Nephron (organoid): ENCODE measurements around the gene LASP1.

Experiments
- H3K27ac Mint-ChIP-seq, 3 experiments: 2 replicates each; pipeline ENCODE4 v1.8.0; 2020; ENCODE audit warnings: mixed read lengths in 3 of 3, mild to moderate bottlenecking in 2 of 3, moderate library complexity in 1 of 3
- H3K27me3 Mint-ChIP-seq: 2 replicates; pipeline ENCODE4 v1.8.0; 2021; ENCODE audit warnings: low read depth, mild to moderate bottlenecking, moderate library complexity, mixed read lengths
- H3K36me3 Mint-ChIP-seq: 2 replicates; pipeline ENCODE4 v1.8.0; 2020; ENCODE audit warnings: low read depth, mixed read lengths
- H3K4me1 Mint-ChIP-seq: 2 replicates; pipeline ENCODE4 v1.8.0; 2020; ENCODE audit warnings: mixed read lengths
- H3K4me3 Mint-ChIP-seq, 3 experiments: 2 replicates each; pipeline ENCODE4 v1.8.0; 2020; ENCODE audit warnings: mild to moderate bottlenecking in 3 of 3, mixed read lengths in 3 of 3, moderate library complexity in 2 of 3
- H3K9me3 Mint-ChIP-seq: 2 replicates; pipeline ENCODE4 v1.8.0; 2020; ENCODE audit warnings: mixed read lengths
- TF ChIP-seq, protein P1 (sequence below), 3 experiments: fragments of 200-600 bp; sonication (generic); IDR thresholded peaks; one replicate each; pipeline ENCODE4 v1.5.0; 2021; ENCODE audit warnings: antibody characterized with exemption in 3 of 3; ENCODE audit not compliant: unreplicated experiment in 3 of 3

The LASP1 gene

DNA sequence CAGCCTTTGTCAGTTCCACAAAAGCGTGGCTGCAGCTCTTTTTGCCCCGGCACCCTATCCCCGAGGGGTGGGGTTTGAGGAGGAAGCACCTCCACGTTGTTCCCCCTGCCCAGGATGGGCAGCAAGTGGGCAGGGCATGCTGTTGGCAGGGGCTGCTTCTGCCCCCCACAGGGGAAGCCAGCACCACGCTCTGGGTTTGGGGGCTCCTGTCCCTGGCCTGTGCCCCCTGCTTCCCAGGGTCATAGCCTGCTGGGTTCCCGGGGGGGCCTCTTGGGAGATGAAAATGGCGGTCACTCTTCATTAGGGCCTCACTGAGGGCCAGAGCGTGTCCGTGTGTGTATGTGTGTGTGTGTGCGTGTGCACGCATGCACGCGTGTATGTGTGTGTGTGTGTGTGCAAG is 22.8 kb downstream of the LASP1 start:
- H3K27me3 Mint-ChIP-seq = no peaks in the 10 kb centered on the region
- H3K27ac Mint-ChIP-seq = no peak overlapping the region
- H3K4me3 Mint-ChIP-seq = no peak overlapping the region
- peaks cover 27% of the 10 kb centered on the region for H3K36me3 Mint-ChIP-seq
- TF ChIP-seq, protein P1, sequence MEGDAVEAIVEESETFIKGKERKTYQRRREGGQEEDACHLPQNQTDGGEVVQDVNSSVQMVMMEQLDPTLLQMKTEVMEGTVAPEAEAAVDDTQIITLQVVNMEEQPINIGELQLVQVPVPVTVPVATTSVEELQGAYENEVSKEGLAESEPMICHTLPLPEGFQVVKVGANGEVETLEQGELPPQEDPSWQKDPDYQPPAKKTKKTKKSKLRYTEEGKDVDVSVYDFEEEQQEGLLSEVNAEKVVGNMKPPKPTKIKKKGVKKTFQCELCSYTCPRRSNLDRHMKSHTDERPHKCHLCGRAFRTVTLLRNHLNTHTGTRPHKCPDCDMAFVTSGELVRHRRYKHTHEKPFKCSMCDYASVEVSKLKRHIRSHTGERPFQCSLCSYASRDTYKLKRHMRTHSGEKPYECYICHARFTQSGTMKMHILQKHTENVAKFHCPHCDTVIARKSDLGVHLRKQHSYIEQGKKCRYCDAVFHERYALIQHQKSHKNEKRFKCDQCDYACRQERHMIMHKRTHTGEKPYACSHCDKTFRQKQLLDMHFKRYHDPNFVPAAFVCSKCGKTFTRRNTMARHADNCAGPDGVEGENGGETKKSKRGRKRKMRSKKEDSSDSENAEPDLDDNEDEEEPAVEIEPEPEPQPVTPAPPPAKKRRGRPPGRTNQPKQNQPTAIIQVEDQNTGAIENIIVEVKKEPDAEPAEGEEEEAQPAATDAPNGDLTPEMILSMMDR (IDR thresholded peaks at IDR 0.05; ENCODE audit: unreplicated experiment in 3 of 3) = no peak
- H3K9me3 Mint-ChIP-seq = no peaks in the 10 kb centered on the region
- peaks cover 6% of the 10 kb centered on the region for H3K4me1 Mint-ChIP-seq

DNA sequence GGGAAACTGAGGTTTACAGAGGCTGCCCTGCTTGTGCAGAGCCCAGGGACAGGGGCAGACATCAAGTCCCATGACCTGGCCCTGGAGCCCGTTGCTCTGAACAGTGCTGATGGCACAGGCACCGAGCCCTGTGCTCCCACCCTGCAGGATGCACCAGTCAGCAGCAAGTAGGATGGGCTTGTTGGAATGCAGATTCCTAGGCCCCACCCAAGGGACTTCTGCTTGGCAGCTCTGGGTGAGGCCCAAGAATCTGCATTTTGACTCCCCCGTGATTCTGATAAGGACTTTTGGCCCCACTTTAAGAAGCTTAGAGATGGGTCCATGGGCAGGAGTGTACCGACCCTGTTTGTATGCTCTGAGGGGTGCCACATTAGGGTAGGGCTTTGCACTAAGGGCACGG is 23.3 kb downstream of the LASP1 start:
- no peaks in the 10 kb centered on the region for H3K9me3 Mint-ChIP-seq
- H3K4me1 Mint-ChIP-seq = peaks cover 11% of the 10 kb centered on the region
- H3K36me3 Mint-ChIP-seq = peaks cover 32% of the 10 kb centered on the region
- TF ChIP-seq, protein P1 (IDR thresholded peaks at IDR 0.05; ENCODE audit: unreplicated experiment in 3 of 3) = no peak
- H3K27me3 Mint-ChIP-seq = no peaks in the 10 kb centered on the region
- no peak overlapping the region for H3K27ac Mint-ChIP-seq
- H3K4me3 Mint-ChIP-seq = no peak overlapping the region

DNA sequence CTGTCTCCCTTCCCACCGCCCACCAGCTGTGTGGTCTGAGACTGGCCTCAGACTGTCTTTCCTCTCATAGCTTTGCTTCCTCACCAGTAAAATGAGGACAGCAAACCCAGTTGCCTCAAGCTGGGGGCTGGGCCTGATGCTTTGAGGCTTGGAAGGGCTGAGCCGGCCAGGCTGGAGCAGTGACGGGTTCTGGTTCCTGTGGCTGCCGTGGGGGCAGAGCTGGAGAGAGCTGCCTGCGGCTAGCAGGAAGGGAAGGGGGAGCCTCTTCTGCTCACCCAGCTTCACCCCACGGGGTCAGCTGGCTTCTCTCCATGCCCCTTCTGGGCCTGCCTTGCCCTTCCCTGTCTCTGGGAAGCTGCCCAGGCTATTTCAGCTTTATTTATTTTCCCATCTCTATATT is 23.7 kb downstream of the LASP1 start:
- no peaks in the 10 kb centered on the region for H3K9me3 Mint-ChIP-seq
- peaks cover 33% of the 10 kb centered on the region for H3K36me3 Mint-ChIP-seq
- H3K27ac Mint-ChIP-seq = no peak overlapping the region
- TF ChIP-seq, protein P1 (IDR thresholded peaks at IDR 0.05; ENCODE audit: unreplicated experiment in 3 of 3) = no peak
- peaks cover 16% of the 10 kb centered on the region for H3K4me1 Mint-ChIP-seq
- H3K4me3 Mint-ChIP-seq = no peak overlapping the region
- H3K27me3 Mint-ChIP-seq = no peaks in the 10 kb centered on the region

DNA sequence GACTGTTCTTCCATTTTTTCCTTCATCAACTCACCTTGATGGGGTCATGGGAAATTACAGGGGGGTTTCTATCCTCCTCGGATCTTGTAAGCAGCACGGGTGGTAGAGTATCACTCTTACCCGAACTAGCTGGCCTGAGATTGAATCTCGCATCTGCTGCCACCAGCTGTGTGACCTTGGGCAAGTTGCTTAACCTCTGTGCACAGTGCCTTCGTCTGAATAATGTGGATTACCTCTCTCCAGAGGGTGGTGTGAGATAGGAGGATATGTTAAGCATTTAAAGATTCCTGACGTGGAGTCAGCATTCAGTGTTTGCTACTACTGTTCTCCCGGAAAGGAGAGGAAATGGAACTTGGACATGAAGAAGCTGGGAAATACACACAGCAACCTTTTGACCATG is 24.4 kb downstream of the LASP1 start:
- Mint-ChIP-seq H3K9me3 (no peaks in the 10 kb centered on the region), H3K27me3 (no peaks in the 10 kb centered on the region), H3K27ac (no peak overlapping the region), H3K4me3 (no peak overlapping the region), H3K36me3 (peaks cover 38% of the 10 kb centered on the region), H3K4me1 (peaks cover 19% of the 10 kb centered on the region)
- TF ChIP-seq, protein P1 (IDR thresholded peaks at IDR 0.05; ENCODE audit: unreplicated experiment in 3 of 3) = no peak

DNA sequence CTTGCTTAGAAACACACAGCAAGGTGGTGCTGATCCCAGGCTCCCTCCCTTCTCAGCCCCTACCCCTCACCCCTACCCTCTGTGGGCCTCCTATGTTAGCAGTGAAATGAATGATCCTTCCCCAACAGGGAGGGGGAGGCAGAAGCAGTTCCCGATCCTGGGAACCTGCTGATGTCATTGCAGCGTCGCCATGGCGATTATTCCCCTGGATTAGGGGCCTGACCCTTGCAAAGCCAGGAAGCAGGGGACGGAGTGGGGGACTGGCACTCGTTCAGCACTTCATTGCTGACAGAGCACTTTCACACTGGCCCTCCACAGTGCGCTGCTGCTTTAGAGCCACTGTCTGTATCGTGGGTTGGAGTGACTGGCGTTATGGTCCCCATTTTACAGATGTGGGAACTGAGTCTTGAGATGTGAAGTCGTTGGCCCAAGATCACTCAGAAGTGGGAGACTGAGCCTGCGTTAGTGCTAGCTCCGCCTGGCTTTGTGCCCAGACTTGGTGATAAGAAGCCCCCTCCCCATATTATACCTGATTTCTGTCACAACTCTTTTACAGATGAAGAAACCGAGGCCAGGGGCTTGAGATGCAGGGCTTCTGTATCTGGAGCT is 26.6 kb downstream of the LASP1 start:
- Mint-ChIP-seq H3K27me3 (no peaks in the 10 kb centered on the region), H3K27ac (peak overlapping the region in 1 of 3 experiments; percentile 65), H3K9me3 (no peaks in the 10 kb centered on the region), H3K4me1 (peaks cover 24% of the 10 kb centered on the region), H3K36me3 (peaks cover 41% of the 10 kb centered on the region), H3K4me3 (no peak overlapping the region)
- TF ChIP-seq, protein P1 (IDR thresholded peaks at IDR 0.05; ENCODE audit: unreplicated experiment in 3 of 3) = no peak

DNA sequence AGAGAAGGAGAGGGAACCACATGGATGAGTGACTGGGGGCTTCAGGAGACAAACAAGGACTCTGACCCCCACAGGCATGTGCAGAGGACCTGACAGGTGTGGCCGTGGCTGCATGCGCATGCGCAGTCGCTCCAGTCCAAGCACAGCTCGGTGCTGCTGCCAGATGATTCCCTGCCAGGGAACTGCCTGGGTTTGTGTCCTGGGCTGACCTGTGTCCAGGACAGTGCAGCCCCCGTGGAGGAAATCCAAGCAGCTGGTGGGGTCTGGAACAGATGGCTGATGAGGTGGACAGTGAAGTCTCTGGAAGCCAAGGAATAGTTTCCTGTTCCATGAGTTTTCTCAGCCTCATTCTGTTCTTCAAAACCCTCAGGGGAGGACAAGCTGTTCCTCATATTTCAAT is 27.3 kb downstream of the LASP1 start:
- TF ChIP-seq, protein P1 (IDR thresholded peaks at IDR 0.05; ENCODE audit: unreplicated experiment in 3 of 3) = no peak
- H3K36me3 Mint-ChIP-seq = peaks cover 36% of the 10 kb centered on the region
- H3K9me3 Mint-ChIP-seq = no peaks in the 10 kb centered on the region
- no peak overlapping the region for H3K4me3 Mint-ChIP-seq
- H3K27me3 Mint-ChIP-seq = no peaks in the 10 kb centered on the region
- peaks cover 24% of the 10 kb centered on the region for H3K4me1 Mint-ChIP-seq
- H3K27ac Mint-ChIP-seq = peak overlapping the region in 1 of 3 experiments; percentile 54
